H54 (cell line): ENCODE data around the gene ZCCHC8.
"Not testable (repeated sequence)": the region's sequence is repeated elsewhere in the genome, so short reads cannot be mapped to it uniquely, and the experiment has no call there.

Experiments used
- DNase-seq: peaks from one replicate; pipeline ENCODE4 v3.0.0; 2011; ENCODE audit warnings: low spot score, mixed read lengths; ENCODE audit not compliant: insufficient read length
- FAIRE-seq: peaks from 3 replicates; lab custom pipeline; 2011; peaks lifted over from hg19 to GRCh38; lab: Jason Lieb, UNC
- POLR2A ChIP-seq: IDR thresholded peaks from 2 replicates; pipeline ENCODE4 v1.6.1; 2011; ENCODE audit warnings: low read depth, mild to moderate bottlenecking, low read length

Gene ZCCHC8

DNA sequence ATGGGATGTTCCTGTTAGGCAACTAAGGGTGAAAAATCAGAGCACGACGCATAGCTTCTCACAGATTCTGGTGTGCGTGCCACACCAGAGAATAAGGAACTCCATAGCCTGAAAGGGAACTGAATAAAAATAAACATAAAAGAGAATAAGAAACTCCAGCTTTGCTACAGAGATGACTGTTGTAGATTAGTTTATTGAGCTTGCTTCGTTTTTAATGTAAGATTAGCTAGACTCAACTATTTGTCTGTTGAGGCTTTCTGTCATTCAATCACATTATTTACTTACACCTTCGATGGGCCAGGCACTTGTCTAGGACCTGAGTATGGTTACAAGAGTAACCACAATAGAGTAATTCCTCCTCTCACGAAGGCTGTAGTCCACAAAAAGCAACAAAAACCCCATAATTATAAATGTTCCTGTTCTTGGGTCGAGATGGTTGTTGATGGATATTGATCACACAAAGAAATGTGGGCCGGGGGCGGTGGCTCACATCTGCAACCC, 807 bp upstream of the ZCCHC8 start:
- no peak for TF ChIP-seq POLR2A
- no peak for FAIRE-seq
- no peak for DNase-seq

DNA sequence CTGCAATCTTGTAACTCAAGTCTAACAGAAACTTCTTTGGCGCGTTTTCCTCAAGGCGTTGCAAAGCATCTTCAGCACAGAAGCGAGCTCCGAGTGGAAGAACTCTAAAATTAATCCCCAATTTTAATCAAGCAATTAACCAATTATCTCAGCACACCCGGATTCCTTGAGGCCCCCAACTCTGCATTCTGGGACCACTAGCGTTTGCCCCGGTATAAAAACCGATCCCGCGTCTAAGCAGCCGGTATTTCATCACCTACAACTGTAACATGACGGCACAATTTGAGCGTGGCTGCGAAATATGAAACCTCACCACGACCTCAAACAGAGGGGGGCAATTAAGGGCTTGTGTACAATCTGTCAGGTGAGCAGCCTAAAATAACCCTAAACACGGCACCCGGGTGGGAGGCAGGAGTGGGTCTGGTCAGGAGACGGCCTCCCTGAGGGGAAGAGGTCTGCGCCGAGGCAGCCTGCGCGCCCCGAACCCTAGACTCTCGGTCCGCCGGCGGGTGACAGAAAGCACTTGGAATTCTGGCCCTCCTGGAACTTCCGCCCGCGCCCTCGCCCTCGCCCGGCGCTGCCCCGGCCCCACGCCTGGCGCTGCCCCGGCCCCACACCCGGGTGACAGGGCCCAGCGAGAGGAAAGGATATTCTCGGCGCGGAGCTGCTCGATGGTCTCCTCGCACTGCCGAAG, 594 bp downstream of the ZCCHC8 start:
- no peak; the same call in 1 of the 2 replicates for TF ChIP-seq POLR2A
- FAIRE-seq (no peak), DNase-seq (peak; percentile 31)

DNA sequence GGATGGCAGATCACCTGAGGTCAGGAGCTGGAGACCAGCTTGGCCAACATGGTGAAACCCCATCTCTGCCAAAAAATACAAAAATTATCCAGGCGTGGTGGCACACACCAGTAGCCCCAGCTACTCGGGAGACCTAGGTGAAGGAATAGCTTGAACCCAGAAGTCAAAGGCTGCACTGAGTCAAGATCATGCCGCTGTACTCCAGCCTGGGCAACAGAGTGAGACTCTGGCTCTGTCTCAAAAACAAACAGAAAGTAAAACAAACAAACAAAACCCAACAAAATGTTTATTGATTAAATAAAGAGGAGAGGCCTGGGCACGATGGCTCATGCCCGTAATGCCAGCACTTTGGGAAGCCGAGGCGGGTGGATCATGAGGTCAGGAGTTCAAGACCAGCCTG, 5.5 kb downstream of the ZCCHC8 start:
- FAIRE-seq (no peak), DNase-seq (no peak)
- no peak for TF ChIP-seq POLR2A

DNA sequence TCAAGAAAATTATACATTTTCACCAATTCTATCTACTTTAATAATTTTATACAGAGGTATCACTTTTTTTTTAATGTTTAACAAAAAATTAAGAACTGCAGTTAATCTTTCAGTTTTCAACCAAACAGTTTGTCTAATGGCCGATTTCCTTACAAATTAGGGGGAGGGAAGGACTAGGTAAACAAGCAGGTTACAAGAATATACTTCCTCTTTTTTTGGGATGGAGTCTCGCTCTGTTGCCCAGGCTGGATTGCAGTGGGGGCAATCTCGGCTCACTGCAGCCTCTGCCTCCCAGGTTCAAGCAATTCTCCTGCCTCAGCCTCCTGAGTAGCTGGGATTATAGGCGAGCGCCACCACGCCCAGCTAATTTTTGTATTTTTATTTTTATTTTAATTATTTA, 7.5 kb downstream of the ZCCHC8 start:
- FAIRE-seq, DNase-seq: not testable (repeated sequence)

DNA sequence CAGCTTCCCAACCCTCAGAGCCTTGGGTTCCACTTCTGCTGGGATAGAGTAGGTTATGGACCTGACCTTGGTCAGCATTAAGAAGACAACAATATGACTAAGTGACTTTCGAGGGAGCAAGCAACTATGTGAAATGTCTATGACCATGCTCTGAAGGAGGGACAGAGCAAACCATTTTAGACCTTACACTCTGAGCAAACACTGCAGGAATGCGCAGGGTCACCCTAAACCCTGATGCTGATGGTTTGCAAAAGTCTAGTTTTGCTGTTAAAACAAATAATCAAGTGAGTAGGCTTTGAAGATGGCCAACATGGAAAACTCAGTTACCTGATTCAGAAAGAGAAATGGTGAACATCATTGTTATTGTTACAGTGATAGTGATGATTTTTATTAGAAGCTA, 8.7 kb downstream of the ZCCHC8 start:
- FAIRE-seq (peak; percentile 27), DNase-seq (no peak)
- no peak for TF ChIP-seq POLR2A

DNA sequence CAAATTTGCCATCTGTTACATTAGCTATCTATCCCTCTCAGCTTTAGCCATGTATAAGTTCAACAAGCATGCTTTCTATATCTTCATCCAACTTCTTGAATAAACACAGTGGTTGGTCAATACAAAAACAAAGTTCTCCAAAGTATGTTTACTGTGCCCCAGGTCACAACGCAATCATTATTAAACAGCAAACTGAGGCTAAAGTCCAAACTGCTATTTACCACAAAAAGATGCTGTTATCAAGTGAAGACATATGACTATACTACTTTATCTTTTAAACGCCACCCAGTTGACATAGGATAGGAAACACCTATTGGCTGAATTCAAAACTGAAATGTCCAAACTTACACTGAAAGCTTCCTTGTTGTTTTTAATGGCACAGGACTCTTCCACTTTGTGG, 11.7 kb downstream of the ZCCHC8 start:
- no peak for FAIRE-seq
- no peak for TF ChIP-seq POLR2A

DNA sequence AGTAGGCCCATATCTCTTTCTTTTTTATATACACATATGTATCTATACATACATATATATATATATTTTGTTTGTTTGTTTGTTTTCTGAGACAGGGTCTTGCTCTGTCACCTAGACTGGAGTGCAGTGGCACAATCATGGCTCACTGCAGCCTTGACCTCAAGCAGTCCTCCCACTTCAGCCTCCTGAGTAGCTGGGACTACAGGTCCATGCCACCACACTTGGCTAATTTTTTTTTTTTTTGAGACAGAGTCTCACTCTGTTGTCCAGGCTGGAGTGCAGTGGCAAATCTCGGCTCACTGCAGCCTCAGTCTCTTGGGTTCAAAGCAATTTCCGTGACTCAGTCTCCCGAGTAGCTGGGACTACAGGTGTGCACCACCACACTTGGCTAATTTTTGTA, 12.9 kb downstream of the ZCCHC8 start:
- not testable (repeated sequence) for DNase-seq, FAIRE-seq

More for the DNA sequence above, 11.7 kb downstream of the ZCCHC8 start:
- no peak for DNase-seq

DNA sequence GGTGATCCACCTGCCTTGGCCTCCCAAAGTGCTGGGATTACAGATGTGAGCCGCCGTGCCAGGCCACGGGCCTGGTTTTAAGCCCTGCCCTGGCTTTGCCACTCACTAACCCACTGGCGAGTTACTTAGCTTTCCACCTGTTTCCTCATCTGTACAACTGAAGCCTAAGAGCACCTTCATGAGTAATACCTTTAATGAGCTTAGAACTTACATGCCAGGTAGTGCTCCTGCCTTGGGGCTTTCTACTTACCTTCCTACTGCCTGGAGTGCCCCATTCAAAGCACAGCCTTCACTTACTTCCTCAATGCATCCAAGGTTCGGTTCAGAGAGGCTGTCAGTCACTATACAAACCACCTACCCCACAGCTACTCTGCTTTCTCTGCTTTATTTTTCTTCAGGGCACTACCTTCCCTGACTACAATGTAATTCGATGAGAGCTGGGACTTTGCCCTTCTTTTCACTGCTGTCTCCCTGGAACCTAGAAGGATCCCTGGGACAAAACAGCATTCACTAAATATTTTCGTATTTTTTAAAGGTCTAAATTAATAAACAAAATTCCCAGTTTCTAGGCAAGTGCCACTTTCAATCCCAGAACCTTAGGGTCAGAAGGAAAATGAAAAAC, 13.8 kb downstream of the ZCCHC8 start:
- TF ChIP-seq POLR2A, result no peak
- FAIRE-seq, result no peak
- DNase-seq, result no peak

DNA sequence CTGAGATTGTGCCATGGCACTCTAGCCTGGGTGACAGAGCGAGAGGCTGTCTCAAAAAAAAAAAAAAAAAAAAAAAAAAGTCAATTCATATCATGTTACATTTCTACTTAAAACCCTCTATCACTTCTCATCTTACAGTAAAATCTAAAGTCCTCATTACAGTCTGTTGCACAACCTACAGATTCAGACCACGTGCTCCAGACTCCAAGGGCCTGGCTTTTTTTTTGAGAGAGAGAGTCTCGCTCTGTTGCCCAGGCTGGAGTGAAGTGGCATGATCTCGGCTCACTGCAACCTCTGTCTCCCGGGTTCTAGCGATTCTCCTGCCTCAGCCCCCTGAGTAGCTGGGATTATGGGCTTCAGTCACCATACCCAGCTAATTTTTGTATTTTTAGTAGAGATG, 14.4 kb downstream of the ZCCHC8 start:
- FAIRE-seq, DNase-seq: not testable (repeated sequence)

DNA sequence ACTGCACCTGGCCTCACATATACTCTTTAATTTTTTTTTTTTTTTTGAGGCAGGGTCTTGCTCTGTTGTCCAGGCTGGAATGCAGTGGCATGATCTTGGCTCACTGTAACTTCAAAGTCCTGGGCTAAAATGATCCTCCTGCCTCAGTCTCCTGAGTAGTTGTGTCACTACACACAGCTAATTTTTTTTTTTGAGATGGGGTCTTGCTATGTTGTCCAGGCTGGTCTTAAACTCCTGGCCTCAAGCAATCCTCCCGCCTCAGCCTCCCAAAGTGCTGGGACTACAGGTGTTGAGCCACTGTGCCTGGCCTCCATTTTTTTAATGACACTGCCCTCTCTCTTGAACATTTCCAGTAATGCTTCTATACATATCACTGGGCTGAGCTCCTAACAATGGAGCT, 16.3 kb downstream of the ZCCHC8 start:
- FAIRE-seq, result not testable (repeated sequence)

DNA sequence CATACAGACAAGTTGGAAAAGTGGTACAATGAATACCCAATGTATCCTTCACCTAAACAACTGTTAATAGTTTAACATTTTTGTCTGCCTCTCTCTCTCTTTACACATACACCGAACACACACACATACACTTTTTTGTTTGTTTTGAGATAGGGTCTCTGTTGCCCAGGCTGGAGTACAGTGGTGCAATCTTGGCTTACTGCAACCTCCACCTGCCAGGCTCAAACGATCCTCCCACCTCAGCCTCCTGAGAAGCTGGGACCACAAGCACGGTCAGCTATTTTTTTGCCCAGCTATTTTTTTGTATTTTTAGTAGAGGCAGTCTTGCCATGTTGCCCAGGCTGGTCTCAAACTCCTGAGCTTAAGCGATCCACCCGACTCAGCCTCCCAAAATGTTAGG, 16.8 kb downstream of the ZCCHC8 start:
- no peak for TF ChIP-seq POLR2A
- DNase-seq (no peak), FAIRE-seq (no peak)

More for the DNA sequence above, 16.3 kb downstream of the ZCCHC8 start:
- not testable (repeated sequence) for DNase-seq

DNA sequence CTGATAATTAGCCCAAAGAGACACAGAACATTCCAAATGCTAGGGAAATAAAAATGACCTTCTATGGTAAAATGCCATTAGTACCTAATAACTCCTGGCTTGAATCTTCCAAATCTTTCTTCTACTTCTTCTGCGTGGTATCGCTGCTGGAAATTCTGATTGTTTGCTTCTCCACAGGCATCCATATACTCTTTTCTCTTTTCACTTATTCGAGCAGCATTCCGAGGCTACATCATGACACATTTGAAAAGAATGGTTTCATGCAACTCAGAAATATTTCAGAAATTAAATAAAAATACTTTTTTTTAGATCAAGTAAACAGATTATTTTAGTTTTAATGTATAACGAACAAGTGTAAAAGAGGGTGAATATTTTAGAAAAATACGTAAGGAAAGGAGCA, 18.9 kb downstream of the ZCCHC8 start:
- TF ChIP-seq POLR2A, result no peak
- FAIRE-seq, result no peak
- no peak for DNase-seq

DNA sequence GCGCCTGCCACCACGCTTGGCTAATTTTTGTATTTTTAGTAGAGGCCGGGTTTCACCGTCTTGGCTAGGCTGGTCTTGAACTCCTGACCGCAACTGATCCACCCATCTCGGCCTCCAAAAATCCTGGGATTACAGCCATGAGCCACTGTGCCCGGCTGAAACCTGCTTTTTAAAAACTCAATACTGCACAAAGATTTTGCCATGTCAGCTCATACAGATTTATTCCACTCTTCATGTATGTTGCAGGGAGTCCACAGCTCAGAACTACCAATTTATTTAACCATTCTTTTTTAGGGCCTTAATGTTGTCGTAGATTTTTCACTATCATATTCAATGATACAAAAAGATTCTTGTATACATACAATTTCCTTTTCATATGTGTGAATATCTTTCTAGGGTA, 20.0 kb downstream of the ZCCHC8 start:
- no peak for FAIRE-seq
- no peak for TF ChIP-seq POLR2A

DNA sequence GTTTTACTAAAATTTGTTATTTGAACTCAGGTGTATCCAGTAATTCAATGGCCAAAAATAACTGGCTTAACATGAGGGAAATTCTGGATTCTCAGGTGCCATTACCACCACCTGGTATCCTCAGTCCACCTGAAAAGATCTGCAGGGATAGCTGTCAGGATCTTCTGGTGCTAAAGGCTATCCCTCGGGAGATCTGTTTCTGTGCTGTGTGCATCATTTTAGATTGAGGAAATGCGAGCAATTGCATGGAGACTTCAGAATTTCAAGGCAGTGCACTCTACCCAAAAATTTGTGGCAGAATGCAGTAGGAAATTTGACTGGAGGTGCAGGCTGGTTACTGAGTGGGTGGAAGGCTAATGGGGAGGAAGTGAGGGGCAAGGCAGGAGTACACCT, 26.4 kb downstream of the ZCCHC8 start:
- no peak for TF ChIP-seq POLR2A
- DNase-seq, result no peak
- FAIRE-seq, result no peak

More for the DNA sequence above, 20.0 kb downstream of the ZCCHC8 start:
- DNase-seq, result no peak
